HepG2 (cell line): ENCODE data around the gene RNASE8. TPM values are rescaled to one million over a fixed set of nuclear protein-coding genes. Genes with fewer than 3 reads are reported as not detected.
A peak's percentile ranks its signal among the peaks of the same experiment; 100 is the strongest.

ENCODE experiments used
- ATAC-seq: fragments of 200-7000 bp; cut with Tn5 transposase; 3 replicates; pipeline ENCODE4 v1.9.1; 2020; ENCODE audit warnings: mild to moderate bottlenecking, moderate library complexity
- BruUV-seq: library from RNA; stranded (reverse); fragments of 400-500 nt; replicated peaks from 2 replicates; lab custom pipeline; 2021; lab: Mats Ljungman, UMichigan
- CTCF ChIA-PET: fragments of 300-600 bp; formaldehyde crosslinking; extraction: SDS; loops from one replicate; lab custom pipeline; 2021; ENCODE audit warnings: low total read pairs, inconsistent platforms, low intra/inter-chr PET ratio; lab: Yijun Ruan, JAX
- POLR2A ChIA-PET: fragments of 350-600 bp; sonication (Branson Sonifier 250); formaldehyde crosslinking; loops from one replicate; lab custom pipeline; 2020; ENCODE audit warnings: antibody characterized with exemption, inconsistent platforms; lab: Yijun Ruan, JAX
- DNase-seq: peaks from one replicate; pipeline ENCODE4 v3.0.0-alpha.2; 2015; ENCODE audit warnings: low spot score
- FAIRE-seq: peaks from 3 replicates; lab custom pipeline; 2011; peaks lifted over from hg19 to GRCh38; lab: Jason Lieb, UNC
- H2AFZ ChIP-seq: one replicate; pipeline ENCODE4 v1.6.1; 2011; ENCODE audit warnings: low read length, inconsistent platforms
- H3K27ac ChIP-seq: fragments of 300-600 bp; 3 replicates; pipeline ENCODE4 v1.8.0; 2011; ENCODE audit warnings: mixed run types, mild to moderate bottlenecking, mixed read lengths, low read length, inconsistent platforms; ENCODE audit not compliant: insufficient read depth; ENCODE audit errors: extremely low read length
- H3K27me3 ChIP-seq, 2 experiments: fragments of 200-600 bp in 1 of 2; 2 replicates in 1 of 2; 3 replicates in 1 of 2; pipeline versions ENCODE4 v1.6.0 to v1.8.0; 2011; ENCODE audit warnings: low read length in 2 of 2, mild to moderate bottlenecking in 2 of 2, moderate library complexity in 2 of 2, inconsistent platforms in 1 of 2; ENCODE audit not compliant: insufficient read depth in 2 of 2, control insufficient read depth in 1 of 2
- H3K36me3 ChIP-seq, 2 experiments: fragments of 200-600 bp in 1 of 2; replicated peaks in 1 of 2; 2 replicates in 1 of 2; 3 replicates in 1 of 2; pipeline versions ENCODE4 v1.5.1 to v1.8.0; 2011; ENCODE audit warnings: low read length in 2 of 2, inconsistent platforms in 1 of 2; ENCODE audit not compliant: insufficient read depth in 2 of 2, control insufficient read depth in 1 of 2
- H3K4me1 ChIP-seq: 2 replicates; pipeline ENCODE4 v1.5.1; 2012; ENCODE audit warnings: low read length, inconsistent platforms; ENCODE audit not compliant: insufficient read depth
- H3K4me2 ChIP-seq: 2 replicates; pipeline ENCODE4 v1.6.0; 2011; ENCODE audit warnings: low read depth, low read length, inconsistent platforms
- H3K4me3 ChIP-seq, 3 experiments: fragments of 200-600 bp in 1 of 3; sonication (generic), shearing (Covaris generic) in 1 of 3; replicated peaks in 1 of 3; 2 replicates each; pipeline ENCODE4 v1.5.1; 2011 to 2016; ENCODE audit warnings: low read length in 3 of 3, inconsistent platforms in 2 of 3, low read depth in 2 of 3, mild to moderate bottlenecking in 2 of 3, control low read depth in 1 of 3, mixed read lengths in 1 of 3; ENCODE audit not compliant: insufficient read depth in 1 of 3
- H3K79me2 ChIP-seq: one replicate; pipeline ENCODE4 v1.6.1; 2011; ENCODE audit warnings: low read length, inconsistent platforms; ENCODE audit not compliant: insufficient read depth
- H3K9ac ChIP-seq: 2 replicates; pipeline ENCODE4 v1.6.0; 2011; ENCODE audit warnings: mild to moderate bottlenecking, low read depth, low read length, inconsistent platforms; ENCODE audit not compliant: insufficient read depth
- H3K9me3 ChIP-seq: 2 replicates; pipeline ENCODE4 v1.5.1; 2012; ENCODE audit warnings: mild to moderate bottlenecking, low read length
- H4K20me1 ChIP-seq: 2 replicates; pipeline ENCODE4 v1.6.0; 2011; ENCODE audit warnings: inconsistent platforms, mild to moderate bottlenecking, low read length, moderate library complexity; ENCODE audit not compliant: insufficient read depth
- ESRRA ChIP-seq: sonication (generic); formaldehyde crosslinking; IDR thresholded peaks from 2 replicates; pipeline ENCODE4 v1.5.1; 2020; ENCODE audit warnings: mild to moderate bottlenecking, low read depth, missing genetic modification reagents
- ETV5 ChIP-seq: IDR thresholded peaks from 2 replicates; pipeline ENCODE4 v1.6.1; 2018; ENCODE audit warnings: missing biosample characterization, missing genetic modification reagents, inconsistent platforms, borderline replicate concordance
- HDAC1 ChIP-seq: sonication (generic); formaldehyde crosslinking; IDR thresholded peaks from 2 replicates; pipeline ENCODE4 v1.5.1; 2020; ENCODE audit warnings: mild to moderate bottlenecking, missing genetic modification reagents
- HNF4G ChIP-seq, 2 experiments: sonication (generic) in 1 of 2; formaldehyde crosslinking in 1 of 2; IDR thresholded peaks; 2 replicates each; pipeline versions ENCODE4 v1.4.0 to v1.6.1; 2011 to 2020; ENCODE audit warnings: borderline replicate concordance in 2 of 2, low read depth in 2 of 2, mild to moderate bottlenecking in 2 of 2, low read length in 1 of 2, missing genetic modification reagents in 1 of 2, moderate library complexity in 1 of 2
- KDM2A ChIP-seq: sonication (generic); formaldehyde crosslinking; IDR thresholded peaks from 2 replicates; pipeline ENCODE4 v1.4.0; 2020; ENCODE audit warnings: low read depth, missing genetic modification reagents, borderline replicate concordance
- KLF15 ChIP-seq: sonication (generic); formaldehyde crosslinking; IDR thresholded peaks from 2 replicates; pipeline ENCODE4 v1.8.1; 2023; ENCODE audit warnings: borderline replicate concordance, mild to moderate bottlenecking, inconsistent platforms, missing genetic modification reagents, mixed read lengths
- POLR2A ChIP-seq, 2 experiments: IDR thresholded peaks; 2 replicates each; pipeline ENCODE4 v1.6.1; 2011; ENCODE audit warnings: low read depth in 2 of 2, low read length in 2 of 2, mild to moderate bottlenecking in 1 of 2, moderate library complexity in 1 of 2; ENCODE audit not compliant: insufficient read depth in 1 of 2
- POLR2AphosphoS5 ChIP-seq: IDR thresholded peaks from 2 replicates; pipeline ENCODE4 v1.6.1; 2012; ENCODE audit warnings: low read depth, low read length
- SOX5 ChIP-seq: IDR thresholded peaks from 2 replicates; pipeline ENCODE4 v1.6.1; 2016; ENCODE audit warnings: borderline replicate concordance
- TSC22D2 ChIP-seq: sonication (generic); formaldehyde crosslinking; IDR thresholded peaks from 2 replicates; pipeline ENCODE4 v1.5.1; 2020; ENCODE audit warnings: missing genetic modification reagents, mild to moderate bottlenecking, borderline replicate concordance
- XBP1 ChIP-seq: sonication (generic); formaldehyde crosslinking; IDR thresholded peaks from 2 replicates; pipeline ENCODE4 v1.5.0; 2020; ENCODE audit warnings: missing genetic modification reagents
- ZNF281 ChIP-seq: sonication (generic); formaldehyde crosslinking; IDR thresholded peaks from 2 replicates; pipeline ENCODE4 v1.4.0; 2020; ENCODE audit warnings: missing genetic modification reagents, borderline replicate concordance
- ZNF740 ChIP-seq: sonication (generic); formaldehyde crosslinking; IDR thresholded peaks from 2 replicates; pipeline ENCODE4 v1.4.0; 2020; ENCODE audit warnings: missing genetic modification reagents
- ZNF792 ChIP-seq: IDR thresholded peaks from 2 replicates; pipeline ENCODE4 v1.6.1; 2016
- WGBS: methylation state at CpG from one replicate; pipeline ENCODE4 v1.1.6; 2017; ENCODE audit warnings: low lambda C conversion rate; 5-methylcytosine and 5-hydroxymethylcytosine counted together
- in situ Hi-C: cut with HindIII; loops from 2 replicates; pipeline ENCODE4 v1.10.0; 2017; ENCODE audit warnings: low pct_unique_long_range_greater_than_20kb; ENCODE audit not compliant: extremely low pct_ligation_motif_present
- intact Hi-C: fragments of 100-400 bp; cut with micrococcal nuclease; formaldehyde crosslinking; loops from one replicate; pipeline ENCODE4 v1.10.0; 2022; ENCODE audit not compliant: unreplicated experiment
- polyA plus RNA-seq, 8 experiments: library from polyadenylated mRNA; depleted of rRNA in 3 of 8; stranded (reverse) in 7 of 8; unstranded in 1 of 8; fragments of >200 nt; fragmentation: Illumina TruSeq in 4 of 8; extraction: Trizol in 4 of 8; gene quantifications; 2 replicates each; pipeline versions ENCODE4 v1.2.1 to v1.2.3, GENCODE V29; 2011 to 2016; ENCODE audit warnings: low read depth in 4 of 8, missing spikeins in 1 of 8, mixed read lengths in 1 of 8; ENCODE audit not compliant: insufficient read depth in 1 of 8
- total RNA-seq, 5 experiments: library from RNA; depleted of rRNA; stranded (reverse); fragments of >200 nt; fragmentation: Illumina TruSeq; extraction: Trizol; gene quantifications; 2 replicates each; pipeline ENCODE4 v1.2.3, GENCODE V29; 2016; ENCODE audit warnings: low read depth in 1 of 5

The RNASE8 gene
- total and polyA plus RNA-seq, 2 of the 13 experiments (the other 11 are each of a cell fraction or from before 2014, with no cell fraction given) = not detected

- TF ChIP-seq KDM2A (peak; percentile 48; the same call in 1 of the 2 replicates), XBP1 (no peak), HNF4G (IDR thresholded peaks at IDR 0.05; ENCODE audit: borderline replicate concordance, low read depth, low read length) (no peak), HNF4G (CRISPR knock-in tag; IDR thresholded peaks at IDR 0.05; ENCODE audit: borderline replicate concordance, low read depth) (no peak)
Measured at GRCh38 chr14:21097636-21098075, 40.0 kb downstream of the RNASE8 start (continued).

- peak; percentile 57 for ATAC-seq
- ChIA-PET POLR2A (interaction anchor here (1.0 to 7.8 kb wide), 16 partner anchors 6 to 485 kb away, joined by 3 to 91 read pairs (median 10); partner anchors contain the start of genes ARHGEF40, CHD8 and NDRG2), CTCF (interaction anchor here (6.3 to 12.2 kb wide), 2 partner anchors 8 to 29 kb away, joined by 135 to 320 read pairs; partner anchors contain the start of gene ARHGEF40)
- Histone ChIP-seq H3K4me1 (peaks cover 82% of the 10 kb centered on the region), H3K79me2 (peaks cover 40% of the 10 kb centered on the region), H3K4me3 (peak within 1 kb of the TSS; percentile 67 to 85 (median 83)), H3K27ac (peak within 1 kb of the TSS; percentile 70), H3K9me3 (no peaks in the 10 kb centered on the region), H3K9ac (peak within 1 kb of the TSS; percentile 77), H3K4me2 (peak within 1 kb of the TSS; percentile 94), H2AFZ (peak within 1 kb of the TSS; percentile 61), H4K20me1 (peaks cover 8% of the 10 kb centered on the region; the same call in 1 of the 2 replicates), H3K27me3 (no peaks in the 10 kb centered on the region; a peak in 1 of 5 replicates), H3K36me3 (peaks cover 0 to 6% of the 10 kb centered on the region in 2 experiments; a peak in 4 of 5 replicates)
- in situ Hi-C loops (no loop called here), intact Hi-C loops (no loop called here)
- peak; percentile 74 for DNase-seq
- FAIRE-seq = peak; percentile 54
- no TSS peak for BruUV-seq
- 2% methylated on average over 42 of the region's 90 CpGs for WGBS
- no peak for TF ChIP-seq KLF15
- 0 out of 2 replicates have a peak, but pooled peaks have one; percentile 41 for TF ChIP-seq HDAC1 (CRISPR knock-in tag)
- TF ChIP-seq ZNF792 = peak; percentile 26; the same call in 1 of the 2 replicates
- 0 out of 2 replicates have a peak, but pooled peaks have one; percentile 70 for TF ChIP-seq ESRRA (CRISPR knock-in tag)
- TF ChIP-seq ETV5 (CRISPR knock-in tag) = peak; percentile 38; the same call in 1 of the 2 replicates
- 0 out of 2 replicates have a peak, but pooled peaks have one; percentile 8 for TF ChIP-seq TSC22D2 (CRISPR knock-in tag)
- TF ChIP-seq ZNF740 (CRISPR knock-in tag) = peak; percentile 45; the same call in 1 of the 2 replicates
- no peak for TF ChIP-seq SOX5
- TF ChIP-seq POLR2AphosphoS5 = peak; percentile 77
- TF ChIP-seq ZNF281 = peak; percentile 70; the same call in 1 of the 2 replicates
- TF ChIP-seq POLR2A (IDR thresholded peaks at IDR 0.05; ENCODE audit: insufficient read depth in 1 of 2, low read depth in 2 of 2, low read length in 2 of 2) = peak in 1 of 2 experiments; percentile 39; a peak in 1 of 4 replicates
Measured at GRCh38 chr14:21098076-21098891, 40.7 kb downstream of the RNASE8 start, which contains the start of gene ZNF219. Gene ZNF219 (minus strand): TSS chr14:21098655. CDS start chr14:21093591, 5,064 bp downstream.
